AG04449 (cell line): ENCODE data around the gene SMARCA2.

ENCODE experiments used
- CTCF ChIA-PET: fragments of 350-600 bp; formaldehyde crosslinking; extraction: SDS; loops from one replicate; lab custom pipeline; 2021; ENCODE audit warnings: antibody characterized with exemption; lab: Yijun Ruan, JAX
- POLR2A ChIA-PET: fragments of 400-600, 350-600 bp; formaldehyde crosslinking; extraction: SDS; loops from one replicate; lab custom pipeline; 2020; ENCODE audit warnings: antibody characterized with exemption, inconsistent platforms; lab: Yijun Ruan, JAX
- DNase-seq: peaks from one replicate; pipeline ENCODE4 v3.0.0-alpha.2; 2010; ENCODE audit warnings: low read depth, low spot score
- H3K4me3 ChIP-seq: 2 replicates; pipeline ENCODE4 v1.5.1; 2011; ENCODE audit warnings: low read depth, mild to moderate bottlenecking, control low read depth, low read length
- CTCF ChIP-seq: IDR thresholded peaks from one replicate; pipeline ENCODE4 v1.5.1; 2011; ENCODE audit warnings: mild to moderate bottlenecking, moderate library complexity, low read length, control low read depth, inconsistent platforms; ENCODE audit not compliant: insufficient read depth; ENCODE audit errors: missing control alignments

The SMARCA2 gene

GRCh38 chr9:2193552-2193951 is 178.4 kb downstream of the SMARCA2 start:
- no peak for DNase-seq
- POLR2A ChIA-PET = no interaction called here
- no peak overlapping the region for H3K4me3 ChIP-seq
- CTCF ChIA-PET = interaction anchor here (1.4 kb wide), 1 partner anchor 61 kb away, joined by 4 read pairs; no protein-coding TSS in a partner anchor
- TF ChIP-seq CTCF = no peak

- CTCF ChIA-PET = no interaction called here
Observed at GRCh38 chr9:2195211-2195610, 180.1 kb downstream of the SMARCA2 start.

GRCh38 chr9:2196757-2197156 is 181.6 kb downstream of the SMARCA2 start:
- TF ChIP-seq CTCF = no peak
- no peak overlapping the region for H3K4me3 ChIP-seq
- CTCF ChIA-PET = no interaction called here
- DNase-seq = no peak
- POLR2A ChIA-PET = no interaction called here

More at GRCh38 chr9:2195211-2195610, 180.1 kb downstream of the SMARCA2 start:
- DNase-seq = no peak
- no peak overlapping the region for H3K4me3 ChIP-seq
- POLR2A ChIA-PET = no interaction called here
- TF ChIP-seq CTCF = no peak

- POLR2A ChIA-PET = no interaction called here
Observed at GRCh38 chr9:2198956-2199635, 183.9 kb downstream of the SMARCA2 start.

GRCh38 chr9:2199999-2200796 is 185.1 kb downstream of the SMARCA2 start:
- CTCF ChIA-PET = no interaction called here
- POLR2A ChIA-PET = no interaction called here
- H3K4me3 ChIP-seq = no peak overlapping the region
- DNase-seq = no peak
- TF ChIP-seq CTCF = no peak

More at GRCh38 chr9:2198956-2199635, 183.9 kb downstream of the SMARCA2 start:
- TF ChIP-seq CTCF = no peak
- no peak overlapping the region for H3K4me3 ChIP-seq
- CTCF ChIA-PET = interaction anchor here (0.6 kb wide), 1 partner anchor 424 kb away, joined by 3 read pairs; no protein-coding TSS in a partner anchor
- DNase-seq = no peak

GRCh38 chr9:2208465-2208864 is 193.3 kb downstream of the SMARCA2 start:
- ChIA-PET POLR2A (no interaction called here), CTCF (no interaction called here)
- DNase-seq = no peak
- no peak for TF ChIP-seq CTCF
- H3K4me3 ChIP-seq = no peak overlapping the region
